ENCODE data around the gene SDHA. TPM values are rescaled to one million over a fixed set of nuclear protein-coding genes. Genes with fewer than 3 reads are reported as not detected.
A peak's percentile ranks its signal among the peaks of the same experiment; 100 is the strongest.
"Not testable (repeated sequence)": the region's sequence is repeated elsewhere in the genome, so short reads cannot be mapped to it uniquely, and the experiment has no call there.

The SDHA gene
- total RNA-seq, 2 experiments from 2014 or later, result 130 to 150 TPM

- H3K36me3 Mint-ChIP-seq (ENCODE audit: low read depth); H3K27ac Mint-ChIP-seq; DNase-seq; H3K27me3 Mint-ChIP-seq; H3K4me3 Mint-ChIP-seq; POLR2A ChIA-PET; CTCF ChIA-PET; H3K9me3 Mint-ChIP-seq; H3K4me1 Mint-ChIP-seq: not testable (repeated sequence)
These were observed 21.1 kb upstream of the SDHA start for GRCh38 chr5:197031-197430.

GRCh38 chr5:197892-198489 lies 20.1 kb upstream of the SDHA start:
- ChIA-PET CTCF (no interaction called here), POLR2A (no interaction called here)
- no peak for DNase-seq
- no peaks in the 10 kb centered on the region for H3K27me3 Mint-ChIP-seq
- H3K9me3 Mint-ChIP-seq, result no peaks in the 10 kb centered on the region
- no peaks in the 10 kb centered on the region for H3K36me3 Mint-ChIP-seq (ENCODE audit: low read depth)
- H3K27ac Mint-ChIP-seq, result no peak overlapping the region
- H3K4me1 Mint-ChIP-seq, result no peaks in the 10 kb centered on the region
- no peak overlapping the region for H3K4me3 Mint-ChIP-seq

- POLR2A ChIA-PET, result no interaction called here
- H3K4me3 Mint-ChIP-seq, result no peak overlapping the region
- H3K27me3 Mint-ChIP-seq, result no peaks in the 10 kb centered on the region
- no peaks in the 10 kb centered on the region for H3K9me3 Mint-ChIP-seq
- no peaks in the 10 kb centered on the region for H3K4me1 Mint-ChIP-seq
- peaks cover 2% of the 10 kb centered on the region for H3K36me3 Mint-ChIP-seq (ENCODE audit: low read depth)
- peak overlapping the region; percentile 27 for H3K27ac Mint-ChIP-seq
- CTCF ChIA-PET, result no interaction called here
- DNase-seq, result no peak
These were observed 19.5 kb upstream of the SDHA start for GRCh38 chr5:198516-199196.

GRCh38 chr5:199197-199949 lies 18.7 kb upstream of the SDHA start:
- H3K9me3 Mint-ChIP-seq, result no peaks in the 10 kb centered on the region
- peaks cover 5% of the 10 kb centered on the region for H3K36me3 Mint-ChIP-seq (ENCODE audit: low read depth)
- DNase-seq, result no peak
- no peak overlapping the region for H3K4me3 Mint-ChIP-seq
- H3K27ac Mint-ChIP-seq, result no peak overlapping the region
- H3K27me3 Mint-ChIP-seq, result no peaks in the 10 kb centered on the region
- ChIA-PET CTCF (no interaction called here), POLR2A (no interaction called here)
- H3K4me1 Mint-ChIP-seq, result no peaks in the 10 kb centered on the region

- H3K4me1 Mint-ChIP-seq, result no peaks in the 10 kb centered on the region
- POLR2A ChIA-PET, result no interaction called here
- CTCF ChIA-PET, result no interaction called here
These were observed 18.0 kb upstream of the SDHA start for GRCh38 chr5:199950-200645.

GRCh38 chr5:200985-201384 lies 17.1 kb upstream of the SDHA start:
- ChIA-PET CTCF (interaction anchor here (1.3 kb wide), 1 partner anchor 10 kb away, joined by 3 read pairs; the partner anchor contains the start of gene LRRC14B), POLR2A (no interaction called here)
- Mint-ChIP-seq H3K9me3 (no peaks in the 10 kb centered on the region), H3K27me3 (no peaks in the 10 kb centered on the region), H3K27ac (no peak overlapping the region), H3K4me3 (no peak overlapping the region), H3K4me1 (no peaks in the 10 kb centered on the region), H3K36me3 (ENCODE audit: low read depth) (peaks cover 10% of the 10 kb centered on the region)
- no peak for DNase-seq

More at GRCh38 chr5:199950-200645, 18.0 kb upstream of the SDHA start:
- no peak overlapping the region for H3K4me3 Mint-ChIP-seq
- H3K27ac Mint-ChIP-seq, result no peak overlapping the region
- no peaks in the 10 kb centered on the region for H3K9me3 Mint-ChIP-seq
- no peaks in the 10 kb centered on the region for H3K27me3 Mint-ChIP-seq
- no peak for DNase-seq
- H3K36me3 Mint-ChIP-seq (ENCODE audit: low read depth), result peaks cover 8% of the 10 kb centered on the region

GRCh38 chr5:201672-202071 lies 16.4 kb upstream of the SDHA start:
- Mint-ChIP-seq H3K27ac (no peak overlapping the region), H3K4me1 (no peaks in the 10 kb centered on the region), H3K4me3 (no peak overlapping the region), H3K27me3 (no peaks in the 10 kb centered on the region), H3K9me3 (no peaks in the 10 kb centered on the region), H3K36me3 (ENCODE audit: low read depth) (peaks cover 10% of the 10 kb centered on the region)
- DNase-seq, result no peak
- CTCF ChIA-PET, result interaction anchor here (1.3 kb wide), 2 partner anchors 11 to 12 kb away, joined by 3 to 4 read pairs; partner anchors contain the start of gene LRRC14B
- POLR2A ChIA-PET, result no interaction called here

GRCh38 chr5:203246-203930 lies 14.7 kb upstream of the SDHA start:
- CTCF ChIA-PET, result interaction anchor here (1.3 to 2.1 kb wide), 3 partner anchors 8 to 15 kb away, joined by 3 to 6 read pairs (median 5); partner anchors contain the start of gene LRRC14B
- H3K27ac Mint-ChIP-seq, result no peak overlapping the region
- H3K4me3 Mint-ChIP-seq, result no peak overlapping the region
- H3K36me3 Mint-ChIP-seq (ENCODE audit: low read depth), result peaks cover 17% of the 10 kb centered on the region
- H3K9me3 Mint-ChIP-seq, result no peaks in the 10 kb centered on the region
- no peaks in the 10 kb centered on the region for H3K27me3 Mint-ChIP-seq
- POLR2A ChIA-PET, result no interaction called here
- no peak for DNase-seq
- H3K4me1 Mint-ChIP-seq, result peaks cover 2% of the 10 kb centered on the region

- no peaks in the 10 kb centered on the region for H3K9me3 Mint-ChIP-seq
- H3K4me3 Mint-ChIP-seq, result no peak overlapping the region
- H3K27me3 Mint-ChIP-seq, result no peaks in the 10 kb centered on the region
- H3K27ac Mint-ChIP-seq, result no peak overlapping the region
- no peak for DNase-seq
- peaks cover 17% of the 10 kb centered on the region for H3K36me3 Mint-ChIP-seq (ENCODE audit: low read depth)
- peaks cover 2% of the 10 kb centered on the region for H3K4me1 Mint-ChIP-seq
- POLR2A ChIA-PET, result no interaction called here
- CTCF ChIA-PET, result interaction anchor here (1.3 to 2.1 kb wide), 3 partner anchors 9 to 15 kb away, joined by 3 to 6 read pairs (median 5); partner anchors contain the start of gene LRRC14B
These were observed 14.1 kb upstream of the SDHA start for GRCh38 chr5:204001-204400.

GRCh38 chr5:204462-204861 lies 13.7 kb upstream of the SDHA start:
- no peak for DNase-seq
- Mint-ChIP-seq H3K4me3 (no peak overlapping the region), H3K4me1 (peaks cover 2% of the 10 kb centered on the region), H3K27ac (peak overlapping the region; percentile 33), H3K9me3 (no peaks in the 10 kb centered on the region), H3K36me3 (ENCODE audit: low read depth) (peaks cover 17% of the 10 kb centered on the region), H3K27me3 (no peaks in the 10 kb centered on the region)
- ChIA-PET CTCF (interaction anchor here (1.3 to 2.1 kb wide), 3 partner anchors 9 to 16 kb away, joined by 3 to 6 read pairs (median 5); partner anchors contain the start of gene LRRC14B), POLR2A (no interaction called here)

- Mint-ChIP-seq H3K36me3 (ENCODE audit: low read depth) (peaks cover 17% of the 10 kb centered on the region), H3K27me3 (no peaks in the 10 kb centered on the region), H3K4me3 (no peak overlapping the region), H3K27ac (no peak overlapping the region), H3K4me1 (peaks cover 8% of the 10 kb centered on the region), H3K9me3 (no peaks in the 10 kb centered on the region)
- CTCF ChIA-PET, result no interaction called here
- POLR2A ChIA-PET, result no interaction called here
- no peak for DNase-seq
These were observed 13.0 kb upstream of the SDHA start for GRCh38 chr5:204966-205670.

- POLR2A ChIA-PET, result no interaction called here
- CTCF ChIA-PET, result no interaction called here
- H3K27me3 Mint-ChIP-seq, result no peaks in the 10 kb centered on the region
- H3K4me3 Mint-ChIP-seq, result no peak overlapping the region
- H3K9me3 Mint-ChIP-seq, result no peaks in the 10 kb centered on the region
- H3K27ac Mint-ChIP-seq, result no peak overlapping the region
- DNase-seq, result no peak
- peaks cover 13% of the 10 kb centered on the region for H3K4me1 Mint-ChIP-seq
- peaks cover 17% of the 10 kb centered on the region for H3K36me3 Mint-ChIP-seq (ENCODE audit: low read depth)
These were observed 11.7 kb upstream of the SDHA start for GRCh38 chr5:206406-206805.

Measured in activated CD4-positive, alpha-beta T cell treated with anti-CD3 and anti-CD28 coated beads, Interleukin-2, amount 10 ng/mL, durations not matched to agents 7 days and 5 days (primary cell).